ENCODE data around the gene PPM1B.

GRCh38 chr2:44152865-44153669 lies 15.6 kb upstream of the PPM1B start:
- TF ChIP-seq CTCF (IDR thresholded peaks at IDR 0.05; ENCODE audit: extremely low read depth in 1 of 2, insufficient read depth in 1 of 2, low read depth in 1 of 2, low read length in 2 of 2) (no peak), POLR2A (IDR thresholded peaks at IDR 0.05; ENCODE audit: low read depth, low read length) (no peak), POLR2AphosphoS5 (IDR thresholded peaks at IDR 0.05; ENCODE audit: insufficient read depth, low read depth, low read length) (no peak), EZH2 (IDR thresholded peaks at IDR 0.05; ENCODE audit: borderline replicate concordance, low read depth, low read length, severe bottlenecking) (no peak), MYC (IDR thresholded peaks at IDR 0.05; ENCODE audit: low read depth, low read length) (no peak), MAX (IDR thresholded peaks at IDR 0.05; ENCODE audit: insufficient read depth, insufficient read length) (no peak), GATA2 (IDR thresholded peaks at IDR 0.05; ENCODE audit: insufficient read depth, insufficient read length, low read depth, low read length) (no peak), JUN (IDR thresholded peaks at IDR 0.05; ENCODE audit: borderline replicate concordance, insufficient read depth, insufficient read length, low read depth) (no peak)

All from endothelial cell of umbilical vein (primary cell).